GM19023 (cell line): ENCODE data around the gene KANK2.
"Not testable (repeated sequence)": the region's sequence is repeated elsewhere in the genome, so short reads cannot be mapped to it uniquely, and the experiment has no call there.

ENCODE experiments used
- ATAC-seq: cut with Tn5 transposase; IDR thresholded peaks from one replicate; pipeline ENCODE4 v1.9.1; 2021; ENCODE audit warnings: mild to moderate bottlenecking, moderate library complexity; ENCODE audit not compliant: unreplicated experiment

The KANK2 gene

DNA sequence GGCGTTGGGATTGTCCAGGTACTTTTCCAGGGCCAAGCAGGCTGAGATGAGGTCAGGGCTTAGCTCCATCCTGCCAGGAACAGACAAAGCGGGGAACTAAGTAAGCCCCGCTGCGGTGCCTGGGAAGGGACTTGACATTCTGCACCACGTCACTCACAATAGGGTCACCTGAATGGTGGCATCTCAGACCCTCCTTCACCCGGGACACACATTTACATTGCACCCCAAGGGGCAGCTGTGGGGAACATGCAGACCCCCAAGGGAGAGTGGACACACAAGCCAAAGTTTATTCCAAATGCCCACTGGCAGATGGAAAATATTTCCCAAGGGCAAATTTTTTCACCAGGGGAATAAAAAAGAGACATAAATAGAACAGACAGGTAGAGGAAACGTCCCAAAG, 21.4 kb downstream of the KANK2 start:
- no peak for ATAC-seq

DNA sequence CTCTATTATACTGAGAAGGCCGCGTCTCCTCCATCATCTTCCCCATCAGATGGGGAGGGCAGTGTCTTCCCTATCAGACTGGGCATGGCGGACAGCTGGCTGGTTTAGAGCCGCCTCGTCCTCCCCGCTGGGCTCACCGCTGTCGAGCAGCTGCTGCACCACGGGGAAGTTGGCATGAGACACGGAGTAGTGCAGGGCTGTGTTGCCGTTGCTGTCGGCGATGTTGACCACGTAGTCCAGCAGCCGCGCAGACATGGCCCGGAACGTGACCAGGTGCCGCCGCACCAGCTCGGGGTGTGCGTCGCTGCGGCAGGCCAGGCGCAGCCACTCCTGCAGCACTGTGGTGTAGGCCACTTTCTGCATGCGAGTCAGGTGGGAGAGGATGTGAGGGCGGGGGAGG, 23.0 kb downstream of the KANK2 start:
- no peak for ATAC-seq

DNA sequence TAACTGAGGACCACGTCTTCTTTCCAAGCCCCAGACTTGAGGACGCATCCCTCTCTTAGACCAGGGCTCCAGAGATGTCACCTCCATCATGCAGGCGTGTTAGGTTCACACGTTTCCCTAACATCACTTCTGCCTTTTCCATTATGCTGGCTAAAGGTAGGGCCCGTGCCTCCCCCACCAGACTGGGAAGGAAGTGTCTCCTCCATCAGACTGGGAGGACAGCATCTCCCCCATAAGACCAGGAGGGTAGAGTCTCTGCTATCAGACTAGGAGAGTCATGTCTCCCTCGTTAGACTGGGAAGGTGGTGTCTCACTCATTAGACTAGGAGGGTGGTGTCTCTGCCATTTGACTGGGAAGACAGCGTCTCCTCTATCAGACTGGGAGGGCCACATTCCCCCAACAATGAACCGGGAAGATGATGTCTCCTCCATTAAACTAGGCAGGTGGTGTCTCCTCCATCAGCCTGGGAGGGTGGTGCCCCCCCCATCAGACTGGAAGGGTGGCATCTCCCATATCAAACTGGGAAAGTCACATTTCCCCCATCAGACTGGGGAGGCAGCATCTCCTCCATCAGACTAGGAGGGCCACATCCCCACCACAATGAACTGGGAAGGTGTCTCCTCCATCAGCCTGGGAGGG, 23.7 kb downstream of the KANK2 start:
- no peak for ATAC-seq

DNA sequence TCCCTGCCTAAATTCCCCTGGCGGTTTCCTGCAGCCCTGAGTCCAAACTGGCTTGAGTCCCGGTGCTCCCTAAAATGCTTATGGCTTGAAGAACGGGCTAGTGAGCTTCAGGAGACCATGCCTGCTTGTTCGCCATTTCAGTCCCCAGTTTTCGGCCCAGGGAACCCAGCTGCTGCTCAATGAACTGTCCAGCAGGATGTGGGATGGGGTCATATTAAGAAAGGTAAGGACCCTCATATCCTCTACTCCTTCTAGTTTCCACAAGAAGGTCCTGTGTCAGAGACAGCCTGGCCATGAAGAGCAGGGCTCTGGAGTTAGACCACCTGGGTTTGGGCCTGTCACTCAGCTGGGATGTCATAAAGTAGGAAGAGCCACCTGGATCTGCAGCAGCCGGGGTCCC, 24.8 kb downstream of the KANK2 start:
- ATAC-seq: no peak

DNA sequence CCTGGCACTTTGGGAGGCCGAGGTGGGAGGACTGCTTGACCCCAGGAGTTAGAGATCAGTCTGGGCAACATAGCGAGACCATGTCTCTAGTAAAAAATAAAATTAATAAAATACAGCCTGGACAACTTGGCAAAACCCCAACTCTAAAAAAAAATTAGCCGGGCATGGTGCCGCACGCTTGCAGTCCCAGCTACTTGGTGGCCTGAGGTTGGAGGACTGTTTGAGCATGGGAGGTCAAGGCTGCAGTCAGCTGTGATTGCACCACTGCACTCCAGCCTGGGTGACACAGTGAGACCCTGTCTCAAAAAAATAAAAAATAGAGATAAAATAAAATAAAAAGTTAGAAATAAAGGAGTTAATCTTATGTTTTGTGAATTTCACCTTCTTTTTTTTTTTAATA, 26.2 kb downstream of the KANK2 start:
- no peak for ATAC-seq

DNA sequence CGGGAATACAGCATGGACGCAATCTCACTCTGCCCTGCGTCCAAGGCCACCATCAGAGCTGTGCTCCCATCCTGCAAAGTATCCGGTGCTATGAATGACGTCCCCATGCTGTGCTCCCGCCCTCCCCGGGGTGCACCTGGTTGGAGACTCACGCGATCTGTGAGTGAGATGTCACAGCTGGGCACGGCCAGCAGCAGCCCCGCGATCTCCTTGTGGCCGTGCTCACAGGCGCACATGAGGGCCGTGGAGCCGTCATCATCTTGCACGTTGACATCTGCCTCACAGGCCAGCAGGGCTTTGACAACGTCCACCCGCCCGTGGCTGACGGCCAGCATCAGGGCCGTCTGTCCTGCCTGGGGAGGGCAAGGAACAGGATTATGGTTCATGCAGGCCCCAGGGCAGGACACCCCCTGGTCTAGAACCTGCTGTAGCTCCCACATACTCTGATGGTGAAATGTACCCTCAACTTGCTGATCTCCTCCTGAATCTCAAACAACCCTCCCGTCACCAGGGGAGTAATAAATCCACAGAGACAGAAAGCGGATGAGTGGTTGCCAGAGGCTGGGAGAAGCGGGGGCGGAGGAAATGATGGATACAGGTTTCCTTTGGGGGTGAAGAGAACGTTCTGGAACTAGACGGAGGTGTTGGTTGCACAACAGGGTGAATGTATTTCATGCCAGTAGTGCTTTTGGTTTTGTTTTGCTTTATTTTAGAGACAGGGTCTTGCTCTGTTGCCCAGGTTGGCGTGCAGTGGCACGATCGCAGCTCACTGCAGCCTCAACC, 27.3 kb downstream of the KANK2 start:
- no peak for ATAC-seq

DNA sequence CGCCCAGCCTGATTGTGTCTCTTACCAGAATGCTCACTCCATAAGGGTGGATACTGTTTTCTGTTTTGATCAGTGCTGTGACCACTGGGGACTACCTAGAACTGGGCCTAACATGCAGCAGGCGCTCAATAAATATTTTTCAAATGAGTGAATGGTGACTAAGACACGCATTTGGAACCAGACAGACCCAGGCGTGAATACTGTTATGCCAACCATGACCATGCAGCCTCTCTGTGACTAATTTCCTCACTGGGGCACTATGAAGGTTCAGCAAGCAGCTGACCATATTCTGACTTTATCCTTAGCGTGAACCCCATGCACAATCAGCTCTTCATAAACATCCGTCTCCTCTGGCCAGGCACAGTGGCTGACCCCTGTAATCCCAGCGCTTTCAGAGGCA, 28.8 kb downstream of the KANK2 start:
- ATAC-seq: no peak

DNA sequence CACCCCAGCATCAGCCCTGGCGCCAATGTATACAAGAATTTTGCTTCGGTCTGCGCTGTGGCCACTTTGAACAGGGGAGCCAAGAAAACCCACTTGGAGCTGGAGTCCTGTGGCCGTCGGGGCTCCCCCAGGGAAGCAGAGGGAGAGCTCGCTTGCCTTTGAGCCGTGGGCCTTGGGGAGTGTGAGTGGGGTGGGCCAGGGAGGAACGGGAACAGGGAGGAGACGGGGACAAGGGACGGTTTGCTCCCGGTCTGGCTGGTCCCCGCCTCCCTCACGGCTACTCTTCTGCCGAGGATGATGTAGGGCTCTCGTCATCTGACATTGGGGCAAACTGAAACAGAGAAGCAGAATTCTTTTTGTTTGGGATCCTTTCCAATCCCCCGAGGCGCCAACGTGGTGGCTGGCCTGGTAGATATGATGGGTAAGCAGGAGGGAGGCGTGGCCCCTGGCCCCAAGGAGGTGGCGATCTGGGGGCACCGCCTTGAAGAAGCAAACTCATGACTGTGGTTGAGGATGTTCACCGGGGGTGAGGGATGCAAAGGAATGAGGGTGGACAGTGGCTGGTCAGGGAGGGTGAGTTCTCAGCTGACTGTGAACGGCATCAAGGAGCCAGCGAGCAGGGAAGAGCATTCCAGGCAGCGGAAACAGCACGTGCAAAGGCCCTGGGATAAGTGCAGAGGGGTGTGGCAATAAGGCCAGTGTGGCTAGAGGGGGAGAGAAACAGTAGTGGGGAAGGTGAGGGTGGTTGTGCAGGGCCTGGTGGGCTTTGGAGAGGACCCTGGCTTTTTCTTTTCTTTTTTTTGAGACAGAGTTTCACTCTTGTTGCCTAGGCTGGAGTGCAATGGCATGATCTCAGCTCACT, 30.8 kb downstream of the KANK2 start:
- ATAC-seq: no peak

DNA sequence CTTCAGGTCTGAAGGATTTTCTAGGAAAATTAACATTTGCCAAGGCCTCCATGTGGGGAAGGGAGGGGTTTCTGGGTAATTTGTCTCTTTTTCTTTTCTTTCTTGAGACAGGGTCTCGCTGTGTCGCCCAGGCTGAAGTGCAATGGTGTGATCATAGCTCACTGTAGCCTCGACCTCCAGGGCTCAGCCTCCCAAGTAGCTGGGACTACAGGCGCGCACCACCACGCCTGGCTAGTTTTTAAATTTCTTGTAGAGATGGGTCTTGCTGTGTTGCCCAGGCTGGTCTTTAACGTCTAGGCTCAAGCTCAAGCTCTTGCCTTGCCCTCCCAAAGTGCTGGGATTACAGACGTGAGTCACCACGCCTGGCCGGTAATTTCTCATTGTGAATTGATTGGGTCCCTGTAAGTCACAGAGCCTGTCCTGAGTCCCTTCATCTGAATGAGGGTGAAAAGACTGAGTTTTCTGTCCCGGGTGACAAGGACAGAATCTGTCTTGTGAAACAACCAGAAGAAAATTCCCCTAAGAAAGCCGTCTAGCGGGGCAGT, 31.8 kb downstream of the KANK2 start:
- no peak for ATAC-seq

DNA sequence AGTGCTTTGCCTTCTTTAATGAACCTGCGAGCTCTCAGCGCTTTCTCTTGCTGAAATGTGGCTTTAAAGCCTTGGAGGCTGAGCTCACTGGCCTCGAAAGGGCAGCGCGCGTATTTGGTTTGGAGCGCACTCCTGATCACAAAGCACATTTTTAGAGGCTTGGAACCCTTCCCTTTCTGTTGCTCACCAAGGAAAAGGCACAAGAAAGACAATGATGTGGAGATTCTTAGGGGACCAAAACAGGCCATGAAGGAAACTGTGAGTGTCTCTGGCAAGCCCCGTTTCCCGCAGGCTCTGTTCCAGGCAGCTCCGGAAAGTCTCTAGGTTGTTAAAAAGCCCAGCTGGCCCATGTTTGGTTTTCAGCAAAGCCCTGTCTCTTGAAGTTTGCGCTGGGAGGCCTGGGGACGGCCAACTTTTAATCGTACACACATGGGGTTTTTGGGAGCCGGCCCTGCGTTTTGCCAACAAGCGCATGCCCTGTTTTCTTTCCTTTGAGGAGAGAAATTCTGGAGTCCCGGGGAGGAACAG, 32.4 kb downstream of the KANK2 start:
- no peak for ATAC-seq

DNA sequence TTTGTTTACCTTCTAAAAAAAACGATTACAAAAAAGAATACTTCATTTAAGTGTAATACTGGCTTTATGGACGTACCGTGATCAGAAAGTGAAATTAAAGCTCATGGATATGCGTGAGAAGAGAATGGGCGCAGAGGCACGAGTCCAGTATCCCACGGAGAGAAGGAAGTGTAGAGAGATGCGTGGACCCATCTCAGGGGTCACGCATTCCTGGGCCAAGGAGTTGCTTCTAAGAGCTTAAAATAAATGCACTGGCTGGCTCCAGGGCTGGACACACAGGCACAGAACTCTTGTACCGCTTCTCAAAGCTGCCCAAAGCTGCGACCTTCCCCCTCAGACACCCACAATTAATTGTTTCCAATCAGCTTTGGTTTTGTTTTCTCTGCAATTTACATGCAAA, 33.0 kb downstream of the KANK2 start:
- no peak for ATAC-seq

DNA sequence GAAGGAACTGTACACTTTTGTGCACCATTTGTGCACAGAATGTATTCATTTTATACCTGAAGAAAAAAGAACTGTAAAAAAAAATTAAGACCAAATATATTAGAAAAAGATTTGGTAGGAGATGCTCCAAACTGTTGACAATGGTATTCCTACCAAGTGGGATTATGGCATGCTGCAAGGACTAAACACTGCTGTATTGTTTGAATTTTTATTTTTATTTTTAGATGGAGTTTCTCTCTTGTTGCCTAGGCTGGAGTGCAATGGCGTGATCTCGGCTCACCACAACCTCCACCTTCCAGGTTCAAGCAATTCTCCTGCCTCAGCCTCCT, 36.9 kb downstream of the KANK2 start:
- not testable (repeated sequence) for ATAC-seq

DNA sequence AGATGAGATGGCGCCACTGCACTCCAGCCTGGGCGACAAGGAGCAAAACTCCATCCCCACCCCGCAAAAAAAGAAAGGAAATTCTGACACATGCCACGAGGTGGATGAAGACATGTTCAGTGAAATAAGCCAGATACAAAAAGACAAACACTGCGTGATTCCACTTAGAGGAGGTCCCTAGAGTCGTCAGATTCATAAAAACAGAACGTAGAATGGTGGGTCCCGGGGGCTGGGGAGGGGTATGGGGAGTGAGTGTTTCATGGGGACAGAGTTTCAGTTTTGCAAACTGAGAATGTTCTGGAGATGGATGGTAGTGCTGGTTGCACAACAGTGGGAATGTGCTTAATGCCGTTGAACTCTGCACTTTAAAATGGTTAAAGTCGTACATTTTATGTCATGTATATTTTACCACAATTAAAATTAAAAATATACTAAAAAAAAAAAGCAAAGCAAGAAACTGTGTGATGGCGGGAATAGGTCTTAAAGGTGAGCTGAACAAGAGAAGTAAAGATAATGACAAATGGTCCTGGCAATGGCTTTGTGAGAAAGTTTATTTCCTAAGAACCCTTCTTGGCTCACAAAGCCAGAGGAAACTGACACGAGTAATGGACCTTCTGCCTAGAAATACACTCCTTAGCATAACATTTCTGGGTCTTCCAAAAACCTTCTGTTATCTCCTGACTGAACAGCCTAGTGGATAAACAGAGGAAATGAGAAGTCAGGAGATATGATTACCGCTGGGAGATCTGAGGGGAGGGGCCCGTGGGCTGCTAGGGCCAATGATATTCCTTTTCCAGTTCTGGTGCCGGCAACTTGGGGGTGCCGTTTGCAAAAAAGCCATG, 37.5 kb downstream of the KANK2 start:
- ATAC-seq: no peak

DNA sequence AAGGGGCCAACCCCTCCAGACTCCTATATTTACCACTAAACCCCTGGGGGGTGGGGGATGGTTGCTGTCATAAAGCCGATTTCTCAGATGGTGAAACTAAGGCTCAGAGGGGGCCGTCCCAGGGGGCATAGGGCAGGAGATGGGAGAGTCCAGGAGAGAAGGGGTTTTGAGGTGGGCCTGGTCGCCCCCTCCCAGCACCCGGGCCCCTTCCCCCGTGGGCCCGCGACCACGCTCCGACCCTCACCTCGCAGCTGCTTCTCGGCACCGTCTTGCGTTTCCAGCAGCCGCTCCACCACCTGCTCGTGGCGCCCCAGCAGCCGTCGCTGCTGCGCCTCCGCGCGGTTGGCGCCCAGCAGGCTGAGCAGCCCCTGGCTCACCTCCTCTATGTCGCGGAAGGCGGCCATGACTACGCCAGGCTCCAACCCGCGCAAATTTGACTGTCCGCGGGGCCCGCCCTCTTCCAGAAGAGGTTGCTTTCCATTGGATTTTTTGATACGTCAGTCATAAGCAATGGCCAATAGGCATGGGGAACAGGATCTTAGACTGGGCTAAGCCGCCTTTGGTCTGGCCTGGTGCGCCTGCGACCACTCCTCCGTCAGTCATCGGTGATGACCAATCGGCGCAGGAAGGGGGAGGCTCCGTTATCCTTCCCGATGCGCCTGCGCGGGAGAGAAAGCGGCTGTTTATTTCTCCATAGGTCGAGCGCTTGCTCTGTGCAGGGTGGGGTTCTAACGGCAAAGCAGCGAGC, 41.8 kb downstream of the KANK2 start, which contains the start of gene SPC24:
Gene SPC24 (minus strand): TSS at position 410 of the 748 bp plus-strand sequence. CDS start 6 bp downstream, at position 404.
- ATAC-seq: peak; percentile 97

DNA sequence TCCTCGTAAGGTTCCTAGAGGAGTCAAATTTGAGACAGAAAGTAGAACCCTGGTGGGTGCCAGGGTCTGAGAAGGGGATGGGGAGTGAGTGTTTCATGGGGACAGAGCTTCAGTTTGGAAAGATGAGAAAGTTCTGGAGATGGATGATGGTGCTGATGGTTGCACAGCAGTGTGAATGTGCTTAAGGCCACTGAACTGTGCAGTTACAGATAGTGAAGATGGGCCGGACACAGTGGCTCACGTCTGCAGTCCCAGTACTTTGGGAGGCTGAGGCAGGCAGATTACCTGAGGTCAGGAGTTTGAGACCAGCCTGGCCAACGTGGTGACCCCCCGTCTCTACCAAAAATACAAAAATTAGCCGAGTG, 42.7 kb downstream of the KANK2 start:
- ATAC-seq: no peak

DNA sequence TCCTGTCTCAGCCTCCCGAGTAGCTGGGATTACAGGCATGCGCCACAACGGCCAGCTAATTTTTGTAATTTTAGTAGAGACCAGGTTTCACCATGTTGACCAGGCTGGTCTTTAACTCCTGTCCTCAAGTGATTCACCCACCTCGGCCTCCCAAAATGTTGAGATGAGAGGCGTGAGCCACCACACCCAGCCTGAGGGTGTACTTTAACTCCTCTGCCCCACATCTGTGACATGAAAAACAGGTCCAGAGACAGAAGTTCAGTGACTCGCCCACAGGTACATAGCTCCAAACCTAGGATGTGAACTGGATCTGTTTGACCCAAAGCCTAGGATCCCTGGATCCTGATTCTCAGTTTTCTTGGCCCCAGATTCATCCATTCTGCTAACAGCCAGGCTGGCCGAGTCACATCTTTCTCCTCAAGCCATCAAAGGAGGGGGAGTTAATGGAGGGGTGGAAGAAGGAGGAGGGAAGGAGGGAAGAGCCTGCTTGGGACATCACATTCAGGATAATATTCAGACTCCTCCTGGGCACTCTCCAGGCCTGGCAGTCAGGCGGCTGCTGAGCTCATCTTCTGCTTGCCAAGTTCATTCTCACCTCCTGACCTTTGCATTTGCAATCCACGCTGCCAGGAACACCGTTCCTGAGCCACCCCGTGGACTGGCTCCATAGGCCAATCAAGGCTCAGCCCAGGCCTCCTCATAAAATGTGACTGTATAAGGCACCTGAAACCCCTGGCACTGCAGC, 44.9 kb downstream of the KANK2 start:
- no peak for ATAC-seq

DNA sequence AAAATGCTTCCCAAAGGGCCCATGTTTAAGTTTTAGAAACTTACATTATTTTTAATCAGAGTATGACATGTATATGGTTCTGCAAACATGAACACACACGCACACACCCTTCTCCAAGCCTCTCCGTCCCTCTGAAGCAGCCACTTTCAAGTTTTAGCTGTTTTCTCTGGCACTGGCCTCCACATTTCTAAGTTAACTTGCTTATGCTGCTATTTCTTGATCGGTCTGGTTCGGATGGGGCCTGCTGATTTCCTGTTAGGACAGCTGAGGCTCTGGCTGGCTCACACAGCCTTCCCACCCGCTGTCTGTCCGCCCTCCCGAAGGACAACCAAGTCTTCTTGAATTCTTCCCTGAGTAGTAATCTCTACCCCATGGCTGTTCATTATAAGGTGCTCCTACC, 46.2 kb downstream of the KANK2 start:
- no peak for ATAC-seq

DNA sequence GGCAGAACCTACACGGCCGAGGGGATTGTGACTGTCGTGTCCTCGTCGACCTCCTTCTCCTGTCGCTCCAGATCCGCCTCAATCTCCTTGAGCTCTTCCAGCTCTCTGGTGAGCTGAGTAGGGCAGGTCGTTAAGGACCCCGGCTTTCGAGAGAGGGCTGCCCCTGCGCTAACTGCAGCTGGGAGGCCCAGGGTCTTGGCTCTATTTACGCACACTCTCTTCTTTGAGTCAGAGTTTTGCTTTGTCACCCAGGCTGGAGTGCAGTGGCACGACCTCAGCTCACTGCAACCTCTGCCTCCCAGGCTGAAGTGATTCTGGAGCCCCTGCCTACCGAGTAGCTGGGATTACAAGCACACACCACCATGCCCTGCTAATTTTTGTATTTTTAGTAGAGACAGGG, 49.3 kb downstream of the KANK2 start:
- no peak for ATAC-seq

DNA sequence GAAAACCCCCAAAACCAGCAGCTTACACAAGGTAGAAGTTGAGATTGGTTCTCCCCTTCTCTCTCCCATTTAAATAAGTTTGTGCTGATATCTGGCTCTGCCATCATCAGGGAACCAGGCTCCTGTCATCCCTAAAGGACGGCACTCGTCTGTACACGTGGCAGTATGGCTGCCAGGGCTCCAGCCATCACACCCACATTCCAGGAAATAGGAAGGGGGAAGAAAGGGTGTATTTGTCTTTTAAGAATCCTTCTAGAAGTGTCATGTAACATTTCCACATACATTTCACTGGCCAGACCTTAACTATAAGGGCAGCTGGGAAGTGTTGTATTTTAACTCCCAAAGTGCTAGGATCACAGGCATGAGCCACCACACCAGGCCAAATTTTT, 51.8 kb downstream of the KANK2 start:
- ATAC-seq: no peak
